ENCODE data around the gene ANP32D.
"Not testable (repeated sequence)": the region's sequence is repeated elsewhere in the genome, so short reads cannot be mapped to it uniquely, and the experiment has no call there.

ANP32D gene

GRCh38 chr12:48472259-48472658 is at the start of gene ANP32D:
Gene ANP32D (plus strand): TSS chr12:48472559. CDS start chr12:48472665, 106 bp downstream.
- no peak for DNase-seq

- no peak for DNase-seq
Measured at GRCh38 chr12:48423171-48423570, 49.2 kb upstream of the ANP32D start.

- DNase-seq, result no peak
Measured at GRCh38 chr12:48424644-48425043, 47.7 kb upstream of the ANP32D start.

- DNase-seq, result not testable (repeated sequence)
Measured at GRCh38 chr12:48434016-48434415, 38.3 kb upstream of the ANP32D start.

- no peak for DNase-seq
Measured at GRCh38 chr12:48441069-48441468, 31.3 kb upstream of the ANP32D start.

GRCh38 chr12:48442179-48442847 is 30.0 kb upstream of the ANP32D start:
- peak; percentile 43 for DNase-seq

GRCh38 chr12:48445538-48445937 is 26.8 kb upstream of the ANP32D start:
- no peak for DNase-seq

GRCh38 chr12:48446161-48446776 is 26.1 kb upstream of the ANP32D start:
- no peak for DNase-seq

- peak; percentile 45 for DNase-seq
Measured at GRCh38 chr12:48447755-48448154, 24.6 kb upstream of the ANP32D start.

GRCh38 chr12:48451372-48451771 is 21.0 kb upstream of the ANP32D start:
- DNase-seq, result peak; percentile 85

GRCh38 chr12:48452961-48453360 is 19.4 kb upstream of the ANP32D start:
- DNase-seq, result not testable (repeated sequence)

GRCh38 chr12:48454667-48455066 is 17.7 kb upstream of the ANP32D start:
- DNase-seq, result peak; percentile 74

GRCh38 chr12:48455116-48455515 is 17.2 kb upstream of the ANP32D start:
- no peak for DNase-seq

GRCh38 chr12:48459259-48459658 is 13.1 kb upstream of the ANP32D start:
- DNase-seq, result peak; percentile 34

GRCh38 chr12:48469027-48469426 is 3.3 kb upstream of the ANP32D start:
- not testable (repeated sequence) for DNase-seq

GRCh38 chr12:48473061-48473460 is 702 bp downstream of the ANP32D start:
- no peak for DNase-seq

GRCh38 chr12:48474497-48474896 is 2.1 kb downstream of the ANP32D start:
- DNase-seq, result not testable (repeated sequence)

GRCh38 chr12:48482198-48482597 is 9.8 kb downstream of the ANP32D start, which contains the start of gene C12orf54:
Gene C12orf54 (plus strand): TSS chr12:48482498. CDS start chr12:48483297, 799 bp downstream.
- no peak for DNase-seq

GRCh38 chr12:48482930-48483329 is 10.6 kb downstream of the ANP32D start:
- DNase-seq, result no peak

- no peak for DNase-seq
Measured at GRCh38 chr12:48486261-48486660, 13.9 kb downstream of the ANP32D start.

GRCh38 chr12:48486679-48487078 is 14.3 kb downstream of the ANP32D start:
- DNase-seq, result no peak

GRCh38 chr12:48489012-48489411 is 16.7 kb downstream of the ANP32D start:
- DNase-seq, result no peak

- DNase-seq, result not testable (repeated sequence)
Measured at GRCh38 chr12:48489456-48489855, 17.1 kb downstream of the ANP32D start.

GRCh38 chr12:48500281-48500680 is 27.9 kb downstream of the ANP32D start:
- DNase-seq, result not testable (repeated sequence)

Measured in hematopoietic multipotent progenitor cell treated with erythropoietin and hydrocortisone succinate and interleukin-3 and kit ligand, for 4 days (in vitro differentiated cells).